SK-N-SH treated with all-trans-retinoic acid at 6 μM for 48 hours (cell line): ENCODE data around the gene CACNA1A.
A peak's percentile ranks its signal among the peaks of the same experiment; 100 is the strongest.
"Not testable (repeated sequence)": the region's sequence is repeated elsewhere in the genome, so short reads cannot be mapped to it uniquely, and the experiment has no call there.

Source experiments
- ATAC-seq: fragments of 200-7000 bp; cut with Tn5 transposase; 3 replicates; pipeline ENCODE4 v1.9.1; 2020; ENCODE audit warnings: mild to moderate bottlenecking, moderate library complexity
- ARNTL ChIP-seq: fragments of 450-650 bp; formaldehyde crosslinking; IDR thresholded peaks from 2 replicates; pipeline ENCODE4 v1.5.0; 2020; ENCODE audit warnings: low read depth, mild to moderate bottlenecking, moderate library complexity, borderline replicate concordance
- BACH2 ChIP-seq: fragments of 250-450 bp; sonication (Bioruptor Pico); IDR thresholded peaks from 2 replicates; pipeline ENCODE4 v1.9.0; 2021; ENCODE audit warnings: mild to moderate bottlenecking, borderline replicate concordance
- CSDC2 ChIP-seq: fragments of 250-450 bp; sonication (Bioruptor Pico); IDR thresholded peaks from 2 replicates; pipeline ENCODE4 v1.5.0; 2020; ENCODE audit warnings: mild to moderate bottlenecking, moderate library complexity
- ESRRG ChIP-seq: fragments of 250-450 bp; sonication (Bioruptor Pico); IDR thresholded peaks from 2 replicates; pipeline ENCODE4 v1.6.1; 2021; ENCODE audit warnings: mild to moderate bottlenecking
- GLIS3 ChIP-seq: fragments of 250-450 bp; sonication (Bioruptor Pico); IDR thresholded peaks from 2 replicates; pipeline ENCODE4 v1.5.0; 2020; ENCODE audit warnings: mild to moderate bottlenecking, moderate library complexity
- ISL1 ChIP-seq: fragments of 250-450 bp; sonication (Bioruptor Pico); IDR thresholded peaks from 2 replicates; pipeline ENCODE4 v2.1.2; 2022; ENCODE audit warnings: mild to moderate bottlenecking, moderate library complexity
- OSR1 ChIP-seq: fragments of 250-450 bp; sonication (Bioruptor Pico); IDR thresholded peaks from 2 replicates; pipeline ENCODE4 v1.8.0; 2022; ENCODE audit warnings: moderate library complexity, mild to moderate bottlenecking, inconsistent platforms
- PPARA ChIP-seq: fragments of 250-450 bp; sonication (Bioruptor Pico); IDR thresholded peaks from 2 replicates; pipeline ENCODE4 v1.5.0; 2020; ENCODE audit warnings: mild to moderate bottlenecking, borderline replicate concordance
- SNAI2 ChIP-seq: fragments of 250-450 bp; sonication (Bioruptor Pico); IDR thresholded peaks from 2 replicates; pipeline ENCODE4 v1.5.0; 2020; ENCODE audit warnings: mild to moderate bottlenecking, moderate library complexity
- TOX ChIP-seq: fragments of 250-450 bp; sonication (Bioruptor Pico); IDR thresholded peaks from 2 replicates; pipeline ENCODE4 v1.8.0; 2021; ENCODE audit warnings: mild to moderate bottlenecking, moderate library complexity, borderline replicate concordance
- ZC3H10 ChIP-seq: fragments of 250-450 bp; sonication (Bioruptor Pico); IDR thresholded peaks from 2 replicates; pipeline ENCODE4 v1.5.1; 2021; ENCODE audit warnings: mild to moderate bottlenecking, moderate library complexity
- ZFP3 ChIP-seq: fragments of 250-450 bp; sonication (Bioruptor Pico); IDR thresholded peaks from 2 replicates; pipeline ENCODE4 v1.5.0; 2020; ENCODE audit warnings: mild to moderate bottlenecking, moderate library complexity
- ZFP30 ChIP-seq: fragments of 450-650 bp; formaldehyde crosslinking; IDR thresholded peaks from 2 replicates; pipeline ENCODE4 v1.5.0; 2022; ENCODE audit warnings: mild to moderate bottlenecking, moderate library complexity
- ZNF565 ChIP-seq: fragments of 450-650 bp; formaldehyde crosslinking; conservative IDR thresholded peaks from 2 replicates; pipeline ENCODE4 v1.5.0; 2020; ENCODE audit warnings: low read depth, mild to moderate bottlenecking, moderate library complexity
- ZNF70 ChIP-seq: fragments of 450-650 bp; formaldehyde crosslinking; IDR thresholded peaks from 2 replicates; pipeline ENCODE4 v1.5.0; 2020; ENCODE audit warnings: mild to moderate bottlenecking, moderate library complexity
- TF ChIP-seq, protein P1 (sequence below): fragments of 250-450 bp; sonication (Bioruptor Pico); IDR thresholded peaks from 2 replicates; pipeline ENCODE4 v1.5.0; 2020; ENCODE audit warnings: mild to moderate bottlenecking, moderate library complexity
- TF ChIP-seq, protein P2 (sequence below): fragments of 250-450 bp; sonication (Bioruptor Pico); IDR thresholded peaks from 2 replicates; pipeline ENCODE4 v1.5.1; 2020; ENCODE audit warnings: low read depth, mild to moderate bottlenecking, moderate library complexity
- TF ChIP-seq, protein P3 (sequence below): fragments of 250-450 bp; sonication (Bioruptor Pico); IDR thresholded peaks from 2 replicates; pipeline ENCODE4 v1.8.0; 2021; ENCODE audit warnings: low read depth, mild to moderate bottlenecking, moderate library complexity, borderline replicate concordance

The CACNA1A gene

DNA sequence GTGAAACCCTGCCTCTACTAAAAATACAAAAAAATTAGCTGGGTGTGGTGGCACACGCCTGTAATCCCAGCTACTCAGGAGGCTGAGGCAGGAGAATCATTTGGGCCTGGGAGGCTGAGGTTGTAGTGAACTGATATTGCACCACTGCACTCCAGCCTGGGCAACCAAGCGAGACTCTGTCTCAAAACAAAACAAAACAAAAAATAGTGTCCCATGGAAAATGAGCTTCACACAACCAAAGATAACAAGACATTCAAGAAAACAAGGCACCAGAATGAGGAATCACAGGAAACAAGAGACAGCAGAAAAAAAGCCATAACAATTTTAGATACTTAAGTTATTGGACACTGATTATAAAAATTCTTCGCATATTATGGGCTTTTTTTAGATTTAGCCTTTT, 80.4 kb downstream of the CACNA1A start:
- ATAC-seq = not testable (repeated sequence)

DNA sequence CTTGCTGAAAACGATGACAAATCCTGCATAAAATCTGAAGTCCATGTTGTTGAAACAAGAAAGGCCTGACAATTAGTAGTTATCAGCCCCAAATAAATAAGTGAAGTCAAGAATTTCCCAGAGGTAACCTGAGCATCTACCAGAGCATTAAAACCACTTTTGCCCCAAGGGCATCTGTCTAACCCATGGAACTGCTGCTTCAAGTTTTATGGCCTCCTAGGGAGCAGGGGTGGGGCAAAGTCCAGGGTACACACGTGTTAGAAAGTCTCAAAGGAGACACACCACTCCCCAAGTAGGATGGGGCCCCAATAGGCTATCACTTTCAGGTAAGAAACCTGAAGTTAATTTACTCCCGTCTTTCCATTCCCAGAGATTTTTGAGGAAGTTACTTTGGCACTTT, 81.1 kb downstream of the CACNA1A start:
- no peak for ATAC-seq

DNA sequence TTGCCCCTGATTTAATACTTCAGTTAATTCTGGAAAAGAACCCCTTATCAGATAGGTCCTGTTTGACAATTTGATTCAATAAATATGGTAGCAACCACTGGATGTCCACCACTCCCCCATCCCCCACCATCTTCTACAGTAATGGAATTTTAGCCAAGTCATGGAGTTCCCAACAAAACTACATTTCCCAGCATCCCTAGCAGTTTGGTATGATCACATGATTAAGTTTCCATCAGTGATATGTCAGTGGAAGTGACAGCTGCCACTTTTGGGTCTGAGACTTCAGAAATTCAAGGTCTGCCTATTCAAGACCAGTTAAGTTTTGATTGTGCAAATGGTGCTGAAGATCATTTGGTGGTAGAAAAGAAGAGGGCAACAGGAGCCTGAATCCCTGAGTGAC, 85.5 kb downstream of the CACNA1A start:
- TF ChIP-seq PPARA (CRISPR knock-in tag) = no peak
- TF ChIP-seq ZFP3 (CRISPR knock-in tag) = no peak
- TF ChIP-seq, protein P1, sequence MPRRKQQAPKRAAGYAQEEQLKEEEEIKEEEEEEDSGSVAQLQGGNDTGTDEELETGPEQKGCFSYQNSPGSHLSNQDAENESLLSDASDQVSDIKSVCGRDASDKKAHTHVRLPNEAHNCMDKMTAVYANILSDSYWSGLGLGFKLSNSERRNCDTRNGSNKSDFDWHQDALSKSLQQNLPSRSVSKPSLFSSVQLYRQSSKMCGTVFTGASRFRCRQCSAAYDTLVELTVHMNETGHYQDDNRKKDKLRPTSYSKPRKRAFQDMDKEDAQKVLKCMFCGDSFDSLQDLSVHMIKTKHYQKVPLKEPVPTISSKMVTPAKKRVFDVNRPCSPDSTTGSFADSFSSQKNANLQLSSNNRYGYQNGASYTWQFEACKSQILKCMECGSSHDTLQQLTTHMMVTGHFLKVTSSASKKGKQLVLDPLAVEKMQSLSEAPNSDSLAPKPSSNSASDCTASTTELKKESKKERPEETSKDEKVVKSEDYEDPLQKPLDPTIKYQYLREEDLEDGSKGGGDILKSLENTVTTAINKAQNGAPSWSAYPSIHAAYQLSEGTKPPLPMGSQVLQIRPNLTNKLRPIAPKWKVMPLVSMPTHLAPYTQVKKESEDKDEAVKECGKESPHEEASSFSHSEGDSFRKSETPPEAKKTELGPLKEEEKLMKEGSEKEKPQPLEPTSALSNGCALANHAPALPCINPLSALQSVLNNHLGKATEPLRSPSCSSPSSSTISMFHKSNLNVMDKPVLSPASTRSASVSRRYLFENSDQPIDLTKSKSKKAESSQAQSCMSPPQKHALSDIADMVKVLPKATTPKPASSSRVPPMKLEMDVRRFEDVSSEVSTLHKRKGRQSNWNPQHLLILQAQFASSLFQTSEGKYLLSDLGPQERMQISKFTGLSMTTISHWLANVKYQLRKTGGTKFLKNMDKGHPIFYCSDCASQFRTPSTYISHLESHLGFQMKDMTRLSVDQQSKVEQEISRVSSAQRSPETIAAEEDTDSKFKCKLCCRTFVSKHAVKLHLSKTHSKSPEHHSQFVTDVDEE (CRISPR knock-in tag) = no peak
- no peak for ATAC-seq

More for the DNA sequence above, 81.1 kb downstream of the CACNA1A start:
- TF ChIP-seq, protein P2, sequence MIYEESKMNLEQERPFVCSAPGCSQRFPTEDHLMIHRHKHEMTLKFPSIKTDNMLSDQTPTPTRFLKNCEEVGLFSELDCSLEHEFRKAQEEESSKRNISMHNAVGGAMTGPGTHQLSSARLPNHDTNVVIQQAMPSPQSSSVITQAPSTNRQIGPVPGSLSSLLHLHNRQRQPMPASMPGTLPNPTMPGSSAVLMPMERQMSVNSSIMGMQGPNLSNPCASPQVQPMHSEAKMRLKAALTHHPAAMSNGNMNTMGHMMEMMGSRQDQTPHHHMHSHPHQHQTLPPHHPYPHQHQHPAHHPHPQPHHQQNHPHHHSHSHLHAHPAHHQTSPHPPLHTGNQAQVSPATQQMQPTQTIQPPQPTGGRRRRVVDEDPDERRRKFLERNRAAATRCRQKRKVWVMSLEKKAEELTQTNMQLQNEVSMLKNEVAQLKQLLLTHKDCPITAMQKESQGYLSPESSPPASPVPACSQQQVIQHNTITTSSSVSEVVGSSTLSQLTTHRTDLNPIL = no peak
- TF ChIP-seq GLIS3 (CRISPR knock-in tag) = no peak
- TF ChIP-seq, protein P1 (CRISPR knock-in tag) = no peak
- no peak for TF ChIP-seq CSDC2 (CRISPR knock-in tag)

DNA sequence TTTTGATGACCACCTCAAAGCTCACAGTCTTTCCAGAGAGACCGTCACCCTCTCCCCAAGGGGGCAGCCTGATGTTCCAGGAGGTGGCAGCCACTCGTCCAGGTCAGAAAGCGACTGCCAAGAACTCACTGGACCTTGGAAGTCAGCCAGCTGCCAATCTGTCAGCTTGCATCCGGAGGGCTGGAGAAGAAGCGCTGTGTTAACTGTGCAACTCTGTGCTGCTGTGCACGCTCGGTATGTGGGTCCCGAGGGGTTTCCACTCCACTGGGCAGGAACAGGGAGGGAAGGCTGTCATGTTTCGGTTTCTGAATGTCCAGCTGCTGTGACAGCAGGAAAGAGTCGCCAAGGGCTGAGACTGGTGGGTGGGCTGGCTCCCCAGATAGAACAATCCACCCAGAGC, 89.2 kb downstream of the CACNA1A start:
- TF ChIP-seq ESRRG (CRISPR knock-in tag) (no peak), CSDC2 (CRISPR knock-in tag) (no peak), TOX (CRISPR knock-in tag) (no peak), ISL1 (CRISPR knock-in tag) (no peak), GLIS3 (CRISPR knock-in tag) (no peak)
- TF ChIP-seq, protein P3, sequence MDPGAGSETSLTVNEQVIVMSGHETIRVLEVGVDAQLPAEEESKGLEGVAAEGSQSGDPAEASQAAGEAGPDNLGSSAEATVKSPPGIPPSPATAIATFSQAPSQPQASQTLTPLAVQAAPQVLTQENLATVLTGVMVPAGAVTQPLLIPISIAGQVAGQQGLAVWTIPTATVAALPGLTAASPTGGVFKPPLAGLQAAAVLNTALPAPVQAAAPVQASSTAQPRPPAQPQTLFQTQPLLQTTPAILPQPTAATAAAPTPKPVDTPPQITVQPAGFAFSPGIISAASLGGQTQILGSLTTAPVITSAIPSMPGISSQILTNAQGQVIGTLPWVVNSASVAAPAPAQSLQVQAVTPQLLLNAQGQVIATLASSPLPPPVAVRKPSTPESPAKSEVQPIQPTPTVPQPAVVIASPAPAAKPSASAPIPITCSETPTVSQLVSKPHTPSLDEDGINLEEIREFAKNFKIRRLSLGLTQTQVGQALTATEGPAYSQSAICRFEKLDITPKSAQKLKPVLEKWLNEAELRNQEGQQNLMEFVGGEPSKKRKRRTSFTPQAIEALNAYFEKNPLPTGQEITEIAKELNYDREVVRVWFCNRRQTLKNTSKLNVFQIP (CRISPR knock-in tag) = no peak
- peak; percentile 40; the same call in 1 of the 3 replicates for ATAC-seq

DNA sequence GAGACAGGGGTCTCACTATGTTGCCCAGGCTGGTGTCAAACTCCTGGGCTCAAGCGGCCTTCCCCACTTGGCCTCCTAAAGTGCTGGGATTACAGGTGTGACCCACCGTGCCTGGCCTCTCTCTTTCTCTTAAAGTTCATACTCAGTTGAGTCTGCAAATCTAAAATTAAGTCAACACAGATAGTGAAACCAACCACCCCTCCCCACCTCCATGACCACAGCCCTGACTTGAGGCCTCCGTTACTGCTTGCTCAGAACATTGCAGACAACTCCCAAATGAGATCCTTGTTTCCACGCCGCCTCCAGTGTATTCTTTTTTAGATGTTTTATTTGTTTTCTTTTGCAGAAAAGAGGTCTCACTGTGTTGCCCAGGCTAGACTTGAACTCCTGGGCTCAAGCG, 94.4 kb downstream of the CACNA1A start:
- TF ChIP-seq PPARA (CRISPR knock-in tag) = no peak
- ATAC-seq = no peak

DNA sequence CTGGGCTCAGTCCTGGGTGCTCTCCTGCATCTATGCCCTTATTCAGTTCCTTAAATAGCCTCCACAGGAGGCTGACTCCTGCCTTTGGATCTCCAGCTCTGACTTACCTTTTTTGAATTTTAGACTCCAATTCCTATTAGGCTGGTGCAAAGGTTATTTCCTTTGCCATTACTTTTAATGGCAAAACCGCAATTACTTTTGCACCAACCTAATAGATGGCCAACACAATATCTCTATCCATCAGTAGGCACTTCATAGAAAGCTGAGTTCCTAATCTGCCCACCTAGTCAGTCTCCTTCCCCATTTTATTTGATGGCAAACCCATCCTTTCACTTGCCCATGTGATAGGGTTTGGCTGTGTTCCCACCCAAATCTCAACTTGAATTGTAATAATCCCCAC, 95.3 kb downstream of the CACNA1A start:
- no peak for ATAC-seq
- TF ChIP-seq ZC3H10 (CRISPR knock-in tag) (no peak), OSR1 (CRISPR knock-in tag) (no peak), BACH2 (CRISPR knock-in tag) (no peak), ESRRG (CRISPR knock-in tag) (no peak), ARNTL (CRISPR knock-in tag) (no peak), ZNF565 (CRISPR knock-in tag) (no peak), SNAI2 (CRISPR knock-in tag) (no peak), ZFP30 (CRISPR knock-in tag) (no peak), ISL1 (CRISPR knock-in tag) (no peak), ZFP3 (CRISPR knock-in tag) (no peak), ZNF70 (CRISPR knock-in tag) (no peak), PPARA (CRISPR knock-in tag) (no peak)
- TF ChIP-seq, protein P3 (CRISPR knock-in tag) = no peak
- TF ChIP-seq, protein P1 (CRISPR knock-in tag) = no peak
